ENCODE measurements around the gene PEX16. TPM values are rescaled to one million over a fixed set of nuclear protein-coding genes. Genes with fewer than 3 reads are reported as not detected.

The PEX16 gene
- total and polyA plus RNA-seq, 2 of the 13 experiments (the other 11 are each of a cell fraction or from before 2014, with no cell fraction given): 12.5 to 21.8 TPM

Other genes with a start within 250 kb of the PEX16 start
- gene SLC35C1, start 112.7 kb downstream of the PEX16 start, total RNA-seq (2016; rRNA removed; fragmentation: Illumina TruSeq; extraction: Trizol): 6.1 and 7.0 TPM in 2 replicates
- 2.6 and 2.9 TPM in 2 replicates for gene SLC35C1, start 112.7 kb downstream of the PEX16 start, polyA plus RNA-seq (2011; rRNA removed)
- 8.8 and 12.2 TPM in 2 replicates for gene CRY2, start 70.4 kb downstream of the PEX16 start, total RNA-seq (2016; rRNA removed; fragmentation: Illumina TruSeq; extraction: Trizol)
- gene CRY2, start 70.4 kb downstream of the PEX16 start, polyA plus RNA-seq (2011; rRNA removed): 10.0 and 10.1 TPM in 2 replicates
- 3.0 and 4.2 TPM in 2 replicates for gene MAPK8IP1, start 32.2 kb downstream of the PEX16 start, total RNA-seq (2016; rRNA removed; fragmentation: Illumina TruSeq; extraction: Trizol)
- gene MAPK8IP1, start 32.2 kb downstream of the PEX16 start, polyA plus RNA-seq (2011; rRNA removed): 2.2 and 3.1 TPM in 2 replicates
- 0.73 TPM in 1 of 2 replicates, not detected in the other for gene FREY1, start 10.6 kb downstream of the PEX16 start, total RNA-seq (2016; rRNA removed; fragmentation: Illumina TruSeq; extraction: Trizol)
- gene FREY1, start 10.6 kb downstream of the PEX16 start, polyA plus RNA-seq (2011; rRNA removed): 0.22 and 0.44 TPM in 2 replicates
- gene LARGE2, start 4.8 kb upstream of the PEX16 start, total RNA-seq (2016; rRNA removed; fragmentation: Illumina TruSeq; extraction: Trizol): 10.0 and 21.6 TPM in 2 replicates
- gene LARGE2, start 4.8 kb upstream of the PEX16 start, polyA plus RNA-seq (2011; rRNA removed): 8.5 and 12.5 TPM in 2 replicates
- gene PHF21A, start 203.6 kb upstream of the PEX16 start, total RNA-seq (2016; rRNA removed; fragmentation: Illumina TruSeq; extraction: Trizol): 4.1 and 5.6 TPM in 2 replicates
- gene PHF21A, start 203.6 kb upstream of the PEX16 start, polyA plus RNA-seq (2011; rRNA removed): 30.6 and 34.6 TPM in 2 replicates